Osteocyte (in vitro differentiated cells): ENCODE data around the gene ANKS4B. TPM values are rescaled to one million over a fixed set of nuclear protein-coding genes. Genes with fewer than 3 reads are reported as not detected.
"Not testable (repeated sequence)": the region's sequence is repeated elsewhere in the genome, so short reads cannot be mapped to it uniquely, and the experiment has no call there.

Source experiments
- DNase-seq: peaks from one replicate; pipeline ENCODE4 v3.0.0; 2021; ENCODE audit warnings: mixed read lengths; ENCODE audit not compliant: unreplicated experiment; ENCODE audit errors: extremely low spot score
- H3K27ac Mint-ChIP-seq: one replicate; pipeline ENCODE4 v1.8.0; 2021; ENCODE audit warnings: mild to moderate bottlenecking, mixed read lengths; ENCODE audit not compliant: unreplicated experiment
- H3K27me3 Mint-ChIP-seq: one replicate; pipeline ENCODE4 v1.8.0; 2021; ENCODE audit warnings: mixed read lengths; ENCODE audit not compliant: unreplicated experiment
- H3K36me3 Mint-ChIP-seq: one replicate; pipeline ENCODE4 v1.8.0; 2021; ENCODE audit warnings: mixed read lengths; ENCODE audit not compliant: unreplicated experiment
- H3K4me1 Mint-ChIP-seq: one replicate; pipeline ENCODE4 v1.8.0; 2021; ENCODE audit warnings: mixed read lengths; ENCODE audit not compliant: unreplicated experiment
- H3K4me3 Mint-ChIP-seq: one replicate; pipeline ENCODE4 v1.8.0; 2021; ENCODE audit warnings: mild to moderate bottlenecking, moderate library complexity, mixed read lengths; ENCODE audit not compliant: unreplicated experiment
- H3K9me3 Mint-ChIP-seq: one replicate; pipeline ENCODE4 v1.8.0; 2021; ENCODE audit warnings: mixed read lengths; ENCODE audit not compliant: unreplicated experiment
- CTCF ChIP-seq: fragments of 200-600 bp; sonication (generic); IDR thresholded peaks from 2 replicates; pipeline ENCODE4 v1.5.0; 2021; ENCODE audit warnings: antibody characterized with exemption, mild to moderate bottlenecking, moderate library complexity
- total RNA-seq: library from RNA; stranded (reverse); gene quantifications from 2 replicates; pipeline ENCODE4 v1.2.1, GENCODE V29; 2021

ANKS4B gene
- total RNA-seq, 1 donor from 2014 or later, result not detected

GRCh38 chr16:21189311-21189710, 44.2 kb upstream of the ANKS4B start:
- no peak for TF ChIP-seq CTCF
- no peak for DNase-seq
- Mint-ChIP-seq H3K9me3 (no peaks in the 10 kb centered on the region), H3K27me3 (peaks cover 19% of the 10 kb centered on the region), H3K4me3 (no peak overlapping the region), H3K36me3 (no peaks in the 10 kb centered on the region), H3K4me1 (peaks cover 7% of the 10 kb centered on the region), H3K27ac (no peak overlapping the region)

DNA sequence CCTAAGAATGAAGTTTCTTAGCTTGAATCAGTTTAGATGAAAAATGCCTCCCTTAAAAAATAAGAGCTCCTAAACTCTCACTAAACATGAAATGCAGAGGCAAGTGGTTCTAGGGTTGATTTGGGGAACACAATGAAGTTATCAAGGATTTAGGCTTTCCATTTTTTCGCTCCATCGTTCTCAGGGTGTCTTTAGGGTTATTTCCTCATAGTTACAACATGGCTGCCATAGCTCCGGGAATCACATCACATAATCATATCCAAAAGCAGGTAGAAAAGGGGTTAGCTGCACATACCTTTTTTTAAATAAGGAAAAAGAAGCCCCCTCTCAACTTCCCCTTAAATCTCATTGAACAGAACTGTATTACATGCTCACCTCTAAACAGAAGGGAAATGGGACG, 43.5 kb upstream of the ANKS4B start:
- DNase-seq, result no peak
- Mint-ChIP-seq H3K36me3 (no peaks in the 10 kb centered on the region), H3K9me3 (no peaks in the 10 kb centered on the region), H3K4me1 (peaks cover 7% of the 10 kb centered on the region), H3K27me3 (peaks cover 25% of the 10 kb centered on the region), H3K4me3 (no peak overlapping the region), H3K27ac (no peak overlapping the region)
- no peak for TF ChIP-seq CTCF

- Mint-ChIP-seq H3K27me3 (peaks cover 28% of the 10 kb centered on the region), H3K4me3 (no peak overlapping the region), H3K27ac (no peak overlapping the region), H3K9me3 (no peaks in the 10 kb centered on the region), H3K4me1 (peaks cover 7% of the 10 kb centered on the region), H3K36me3 (no peaks in the 10 kb centered on the region)
- DNase-seq, result no peak
- TF ChIP-seq CTCF, result no peak
Measured at GRCh38 chr16:21190599-21190998, 42.9 kb upstream of the ANKS4B start.

DNA sequence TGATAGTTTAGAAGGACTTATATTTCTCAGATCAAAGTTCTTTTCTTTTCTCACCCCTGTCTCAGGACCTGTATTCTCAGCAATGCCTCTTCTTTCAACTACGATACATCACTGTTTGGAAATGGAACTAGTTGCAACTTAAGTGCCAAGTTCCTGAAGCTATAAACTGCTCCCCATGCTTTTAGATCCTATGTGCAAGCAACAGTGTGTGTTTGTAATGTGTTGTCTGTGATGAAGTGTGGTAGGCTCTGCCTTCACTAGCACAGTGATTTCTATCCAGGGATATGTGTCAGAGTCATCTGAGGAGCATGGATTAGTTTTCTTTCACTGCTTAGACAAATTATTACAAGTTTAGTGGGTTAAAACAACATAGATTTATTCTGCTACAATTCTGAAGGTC, 40.5 kb upstream of the ANKS4B start:
- no peak overlapping the region for H3K4me3 Mint-ChIP-seq
- H3K9me3 Mint-ChIP-seq, result no peaks in the 10 kb centered on the region
- DNase-seq, result no peak
- no peak overlapping the region for H3K27ac Mint-ChIP-seq
- TF ChIP-seq CTCF, result no peak
- peaks cover 7% of the 10 kb centered on the region for H3K4me1 Mint-ChIP-seq
- peaks cover 37% of the 10 kb centered on the region for H3K27me3 Mint-ChIP-seq
- H3K36me3 Mint-ChIP-seq, result no peaks in the 10 kb centered on the region

GRCh38 chr16:21194771-21195301, 38.7 kb upstream of the ANKS4B start:
- no peaks in the 10 kb centered on the region for H3K36me3 Mint-ChIP-seq
- no peaks in the 10 kb centered on the region for H3K9me3 Mint-ChIP-seq
- H3K4me3 Mint-ChIP-seq, result no peak overlapping the region
- peaks cover 43% of the 10 kb centered on the region for H3K27me3 Mint-ChIP-seq
- no peak overlapping the region for H3K27ac Mint-ChIP-seq
- no peak for DNase-seq
- H3K4me1 Mint-ChIP-seq, result no peaks in the 10 kb centered on the region
- no peak for TF ChIP-seq CTCF

DNA sequence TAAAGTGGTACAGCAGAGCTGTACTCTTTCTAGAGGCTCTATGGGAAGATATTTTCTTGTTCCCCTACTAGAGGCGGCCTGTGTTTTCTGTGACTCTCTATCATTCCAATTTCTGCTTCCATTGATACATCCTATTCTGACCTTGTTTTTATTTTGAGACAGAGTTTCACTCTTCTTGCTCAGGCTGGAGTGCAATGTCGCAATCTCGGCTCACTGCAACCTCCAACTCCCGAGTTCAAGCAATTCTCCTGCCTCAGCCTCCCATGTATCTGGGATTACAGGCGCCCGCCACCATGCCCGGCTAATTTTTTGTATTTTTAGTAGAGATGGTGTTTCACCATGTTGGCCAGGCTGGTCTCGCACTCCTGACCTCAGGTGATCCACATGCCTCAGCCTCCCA, 38.2 kb upstream of the ANKS4B start:
- not testable (repeated sequence) for H3K9me3 Mint-ChIP-seq, DNase-seq, H3K4me1 Mint-ChIP-seq, H3K27ac Mint-ChIP-seq, H3K4me3 Mint-ChIP-seq, H3K36me3 Mint-ChIP-seq
- H3K27me3 Mint-ChIP-seq, result peaks cover 43% of the 10 kb centered on the region
